Left renal cortex interstitium (tissue), 4 donors: ENCODE results near the gene EDDM3A. TPM values are rescaled to one million over a fixed set of nuclear protein-coding genes. Genes with fewer than 3 reads are reported as not detected.
"Not testable (repeated sequence)": the region's sequence is repeated elsewhere in the genome, so short reads cannot be mapped to it uniquely, and the experiment has no call there.

Experiments
- DNase-seq, 4 donors: peaks; one replicate each; pipeline ENCODE4 v3.0.0-alpha.2; 2013; ENCODE audit warnings: low read depth in 4 of 4, low spot score in 2 of 4, missing footprints in 1 of 4
- polyA plus RNA-seq, 4 donors: library from polyadenylated mRNA; unstranded; fragments of 120-200 nt; gene quantifications; one replicate each; pipeline ENCODE4 v1.2.1, GENCODE V29; 2013; ENCODE audit not compliant: insufficient read length in 4 of 4

Gene EDDM3A, protein sequence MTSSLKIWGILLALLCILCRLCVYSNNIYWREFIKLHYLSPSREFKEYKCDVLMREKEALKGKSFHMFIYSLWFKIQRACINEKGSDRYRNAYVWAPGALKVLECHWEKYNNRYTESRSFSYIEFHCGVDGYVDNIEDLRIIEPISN
- polyA plus RNA-seq = under 1 TPM; 0.19 to 0.43 (median 0.28) TPM

DNA sequence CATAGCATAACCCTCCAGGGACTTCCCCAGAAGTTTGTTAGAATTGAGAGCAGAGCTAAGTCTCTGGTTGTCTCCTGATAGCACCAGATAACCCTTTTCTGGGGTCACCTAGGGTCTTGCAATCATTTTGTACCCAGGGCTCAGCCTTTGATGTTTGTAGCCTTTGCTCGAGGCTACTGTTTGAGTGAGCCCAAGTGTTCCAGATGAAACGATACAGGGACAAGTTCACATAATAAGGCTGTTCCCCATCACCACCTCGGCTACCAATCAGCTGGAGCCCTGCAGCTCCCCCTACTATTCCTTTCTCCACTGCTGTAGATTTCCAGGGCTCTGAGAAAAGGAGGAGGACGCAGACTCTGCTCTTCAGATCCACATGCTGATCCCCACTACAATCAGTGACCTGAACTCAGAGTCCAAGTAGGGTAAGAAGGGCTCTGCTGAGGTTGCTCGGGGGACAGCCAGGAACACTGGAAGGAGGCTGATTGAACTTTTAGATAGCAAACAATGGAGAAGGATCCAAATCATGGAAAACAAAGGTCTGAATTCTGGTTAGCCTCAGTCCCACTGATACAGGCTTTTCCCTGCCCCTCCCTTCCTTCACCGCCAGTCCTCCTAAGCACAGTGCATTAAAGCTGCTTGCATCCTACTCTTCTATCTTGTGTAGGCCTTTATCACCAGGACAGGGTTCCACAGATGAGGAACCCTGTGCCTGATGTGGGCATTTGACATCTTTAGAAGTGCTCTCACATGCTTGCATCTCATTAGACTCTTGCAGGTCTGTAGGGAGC is at the start of gene EDDM3A:
EDDM3A (plus strand) TSS at position 317 of the 788 bp plus-strand sequence. CDS start 1,694 bp downstream, outside the sequence.
- no peak for DNase-seq

DNA sequence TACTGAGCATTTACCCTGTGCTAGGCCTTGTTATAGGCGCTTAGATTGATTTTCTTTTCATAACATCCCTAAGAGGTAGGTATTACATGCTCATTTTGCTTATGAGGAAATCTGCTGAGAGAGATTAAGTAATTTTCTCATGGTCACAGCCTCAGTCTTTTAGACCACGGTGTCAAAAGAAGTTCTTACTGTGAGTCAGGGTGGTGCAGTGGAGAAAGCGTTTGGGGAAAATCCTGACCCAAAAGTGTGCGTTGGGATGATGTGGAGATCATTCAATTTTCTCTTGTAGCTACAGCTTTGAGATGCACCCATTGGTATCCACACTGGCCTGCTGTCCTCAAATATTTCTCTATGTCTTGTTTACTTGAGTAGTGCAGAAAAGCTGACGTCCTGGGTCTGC is 48.9 kb upstream of the EDDM3A start:
- no peak for DNase-seq

DNA sequence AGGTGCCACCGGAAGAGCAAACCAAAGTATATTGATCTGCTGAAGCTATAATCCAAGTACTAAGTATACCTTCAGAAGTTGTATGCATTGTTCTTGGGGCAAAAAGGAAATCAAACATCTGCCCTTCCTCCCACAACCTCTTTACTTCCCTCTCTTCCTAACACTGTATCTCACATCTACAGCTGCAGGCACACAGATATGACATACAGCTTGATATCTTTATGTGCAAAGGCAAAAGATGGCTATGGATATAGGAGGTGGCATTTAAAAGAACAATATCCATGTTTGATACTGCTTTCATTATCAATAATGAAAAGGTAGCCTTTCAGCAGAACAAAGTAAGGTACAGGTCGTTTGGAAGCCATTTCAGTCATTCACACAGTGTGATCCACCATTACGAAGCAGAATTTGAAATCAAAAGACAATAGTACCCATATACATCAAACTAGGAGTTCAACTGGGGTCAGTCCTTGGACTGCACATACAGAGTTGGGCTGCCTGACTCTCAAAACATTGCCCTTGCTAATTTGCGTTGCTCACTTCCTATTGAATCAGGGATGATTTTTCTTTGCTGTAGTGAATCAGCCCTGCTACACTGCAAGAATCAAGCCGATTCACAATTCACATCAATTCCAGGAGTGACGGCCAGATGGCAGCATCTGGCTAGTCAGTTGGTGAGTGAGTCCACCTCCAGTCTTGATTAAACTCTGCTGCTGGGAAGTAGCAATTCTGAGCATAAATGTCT is 48.2 kb upstream of the EDDM3A start:
- peak in 2 of 4 donors; percentile 39 to 65 for DNase-seq

DNA sequence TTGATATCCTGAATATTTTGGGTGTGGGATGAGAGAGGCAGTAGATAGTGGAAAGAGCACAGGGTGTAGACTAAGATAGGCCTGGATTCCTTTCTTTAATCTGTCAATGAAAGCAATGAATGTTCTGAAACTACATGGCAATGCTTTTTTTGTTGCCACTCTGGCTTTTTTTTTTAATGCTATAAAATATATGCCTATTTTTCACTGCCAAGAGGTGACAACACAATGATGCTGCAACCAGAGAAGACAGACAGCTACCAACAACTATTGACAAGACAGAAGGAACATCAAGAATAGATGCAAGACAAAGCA is 47.7 kb upstream of the EDDM3A start:
- no peak for DNase-seq

DNA sequence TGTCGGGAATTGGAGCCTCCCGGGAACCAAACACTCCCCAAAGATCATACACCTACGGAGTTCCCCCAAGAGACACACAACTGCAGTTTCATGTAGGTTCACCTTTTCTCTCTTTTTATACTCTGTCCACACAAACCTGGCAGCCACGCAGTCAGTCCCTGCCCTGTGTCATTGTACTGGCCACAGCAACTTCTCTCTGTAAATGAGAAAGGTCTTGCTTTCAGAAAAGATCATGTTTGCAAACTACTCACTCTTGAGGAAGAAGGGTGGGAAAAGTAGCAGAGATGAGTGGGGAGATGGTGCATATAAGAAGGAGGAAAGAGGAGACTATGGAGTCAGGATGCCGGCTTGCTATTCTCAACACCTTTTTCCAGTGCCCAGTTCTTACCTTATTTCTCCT is 46.8 kb upstream of the EDDM3A start:
- no peak for DNase-seq

DNA sequence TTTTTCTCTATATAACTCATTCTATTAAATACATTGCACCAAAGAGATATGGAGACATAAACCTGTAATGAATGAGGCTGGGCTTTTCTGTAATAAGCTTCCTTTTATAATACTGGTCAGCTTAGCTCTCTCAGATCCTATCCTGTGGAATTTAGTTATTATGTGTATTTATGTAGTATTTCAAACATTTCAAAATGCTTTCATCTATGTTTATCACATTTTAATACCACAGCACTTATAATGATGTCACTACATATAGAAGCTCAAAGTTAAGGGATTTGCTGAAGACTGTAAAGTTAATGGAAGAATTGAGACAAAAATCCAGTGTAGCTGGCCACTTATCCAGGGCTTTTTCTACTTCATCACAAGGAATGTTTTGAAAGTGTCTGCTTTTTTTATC is 45.8 kb upstream of the EDDM3A start:
- DNase-seq = no peak

DNA sequence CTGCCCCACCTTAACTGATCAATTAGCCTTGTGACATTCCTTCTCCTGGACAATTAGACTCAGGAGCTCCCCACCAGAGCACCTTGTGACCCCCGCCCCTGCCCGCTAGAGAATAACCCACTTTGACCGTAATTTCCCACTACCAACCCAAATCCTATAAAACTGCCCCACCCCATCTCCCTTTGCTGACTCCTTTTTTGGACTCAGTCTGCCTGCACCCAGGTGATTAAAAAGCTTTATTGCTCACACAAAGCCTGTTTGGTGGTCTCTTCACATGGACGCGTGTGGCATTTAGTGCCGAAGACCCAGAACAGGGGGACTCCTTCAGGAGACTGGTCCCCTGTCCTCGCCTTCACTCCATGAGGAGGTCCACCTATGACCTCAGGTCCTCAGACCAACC is 44.7 kb upstream of the EDDM3A start:
- not testable (repeated sequence) for DNase-seq

DNA sequence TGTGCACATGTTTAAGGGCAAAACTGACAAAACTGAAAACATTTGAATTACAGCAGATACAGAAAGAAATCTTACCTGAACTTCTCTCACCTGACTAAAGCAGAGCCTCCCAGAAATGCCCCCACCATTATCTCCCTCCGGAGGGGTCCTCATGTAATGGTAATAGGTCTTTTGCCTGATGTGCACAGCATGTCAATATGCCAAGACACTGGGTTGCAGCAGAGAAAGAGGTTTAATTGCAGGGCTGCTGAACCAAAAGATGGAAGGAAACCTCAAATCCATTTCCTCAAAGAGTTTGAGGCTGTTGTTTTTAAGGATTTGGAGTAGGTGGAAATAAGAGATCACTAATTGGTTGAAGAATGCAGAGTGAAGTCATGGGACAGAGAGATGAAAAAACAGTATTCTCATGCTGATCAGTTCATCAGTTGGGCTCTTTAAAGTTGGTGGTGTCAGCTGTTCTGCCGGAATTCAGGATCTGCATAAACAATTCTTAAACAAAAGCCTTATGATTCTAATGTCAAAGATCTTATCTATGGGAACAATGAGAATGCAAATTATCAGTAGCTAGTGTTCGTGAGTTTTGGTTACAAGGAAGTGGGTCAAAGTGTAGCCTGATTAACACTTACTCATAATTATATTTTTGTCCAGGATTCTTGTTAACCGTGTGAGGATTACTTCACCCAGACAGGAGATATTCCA is 38.9 kb upstream of the EDDM3A start:
- no peak for DNase-seq

DNA sequence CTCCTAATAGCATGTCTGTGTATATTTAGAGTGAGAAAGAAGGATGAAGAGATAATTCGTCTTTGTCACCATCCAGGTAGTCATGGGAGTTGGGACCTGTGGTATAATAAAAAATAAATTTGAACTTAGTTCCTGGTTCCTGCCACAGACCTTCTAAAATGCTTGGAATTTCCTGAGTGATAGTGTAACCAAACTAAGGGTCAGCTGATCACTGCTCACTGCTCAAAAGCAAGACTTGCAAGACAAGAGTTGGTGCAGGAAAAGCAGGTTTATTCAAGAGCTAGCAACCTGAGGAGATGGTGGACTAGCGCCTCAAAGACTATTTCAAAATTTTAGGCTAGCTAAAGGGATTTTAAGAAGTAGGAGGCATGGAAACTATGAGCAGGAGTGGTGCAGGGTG is 38.1 kb upstream of the EDDM3A start:
- no peak for DNase-seq

DNA sequence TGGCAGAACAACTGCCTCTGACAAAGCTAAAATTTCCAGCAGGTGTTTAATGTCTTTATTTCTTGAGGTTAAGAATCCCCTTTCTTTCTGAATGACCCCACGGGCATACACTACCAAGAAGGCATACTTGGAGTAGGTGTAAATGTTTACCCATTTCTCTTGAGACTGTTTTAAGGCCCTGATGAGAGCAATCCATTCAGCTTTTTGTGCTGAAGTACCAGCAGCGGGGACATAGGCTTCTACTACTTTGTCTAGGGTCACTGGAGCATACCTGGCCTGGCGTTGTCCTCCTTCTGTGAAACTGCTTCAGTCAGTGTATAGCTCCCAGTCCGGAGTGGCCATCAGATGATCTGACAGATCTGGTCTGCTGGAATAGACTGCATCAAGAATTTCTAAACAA is 34.4 kb upstream of the EDDM3A start:
- DNase-seq = no peak

DNA sequence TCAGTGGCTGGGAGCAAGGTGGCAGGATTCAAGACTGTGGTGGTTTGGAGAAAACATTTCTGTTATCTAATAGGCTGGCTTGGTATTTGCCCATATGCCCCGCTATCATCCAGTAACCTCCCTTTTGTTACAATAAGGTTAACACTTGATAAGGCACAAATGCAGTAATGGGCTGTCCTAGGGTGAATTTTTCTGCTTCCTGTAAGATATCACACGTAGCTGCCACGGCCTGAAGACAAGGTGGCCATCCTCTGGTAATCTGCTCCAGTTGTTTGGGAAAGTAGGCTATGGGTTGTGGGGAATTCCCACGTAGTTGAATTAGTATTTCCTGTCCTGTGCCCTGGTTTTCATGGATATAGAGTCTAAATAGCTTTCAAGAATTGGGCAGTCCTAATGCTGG is 34.0 kb upstream of the EDDM3A start:
- DNase-seq = no peak

DNA sequence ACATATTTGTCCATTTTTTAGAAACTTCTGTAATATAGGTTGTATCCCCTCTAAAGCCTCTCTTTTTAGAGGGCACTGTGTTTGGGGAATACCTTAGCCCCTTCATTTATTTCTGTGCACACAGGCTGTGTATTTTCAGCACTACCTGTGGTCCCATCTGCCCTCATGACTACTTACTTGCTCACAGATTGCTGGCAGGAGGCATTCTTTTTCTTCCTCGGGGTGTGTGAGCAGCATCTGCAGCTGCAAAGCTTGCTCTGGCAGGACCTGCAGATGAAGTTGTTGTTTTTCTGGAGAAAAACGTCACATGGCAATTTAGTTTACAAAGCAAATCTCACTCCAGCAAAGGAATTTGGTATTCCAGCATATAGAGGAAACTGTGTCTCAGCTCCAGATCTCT is 32.8 kb upstream of the EDDM3A start:
- no peak for DNase-seq

DNA sequence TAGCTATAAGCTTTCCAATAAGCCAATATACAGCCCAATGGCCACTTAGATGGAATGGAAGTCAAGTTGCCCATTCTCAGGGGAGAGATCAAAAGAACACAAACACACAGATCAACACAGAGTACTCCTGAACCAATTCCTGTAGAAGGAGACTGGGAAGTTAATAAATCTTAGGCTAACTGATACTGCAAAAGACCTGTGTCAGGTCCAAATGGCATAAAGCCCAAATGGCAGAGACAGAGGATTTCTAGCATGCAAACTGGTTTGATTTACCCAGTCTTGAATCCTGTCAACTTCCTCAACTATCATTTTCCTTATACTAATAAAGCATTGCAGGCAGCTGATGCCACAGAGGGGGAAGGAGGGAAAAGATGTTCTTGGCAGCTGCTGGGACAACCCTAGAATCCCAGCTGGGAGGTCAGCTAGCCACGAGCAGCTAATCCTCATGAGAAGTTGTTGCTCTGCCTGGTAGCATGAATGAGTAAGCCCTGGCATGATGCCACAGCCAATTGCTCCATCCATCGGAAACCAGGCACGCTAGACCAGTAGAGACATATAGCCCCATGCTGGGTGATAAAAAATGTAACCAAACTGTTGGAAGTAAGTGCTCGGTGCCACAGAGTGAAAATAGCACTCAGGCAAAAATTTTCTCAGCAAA is 31.0 kb upstream of the EDDM3A start:
- DNase-seq = no peak

DNA sequence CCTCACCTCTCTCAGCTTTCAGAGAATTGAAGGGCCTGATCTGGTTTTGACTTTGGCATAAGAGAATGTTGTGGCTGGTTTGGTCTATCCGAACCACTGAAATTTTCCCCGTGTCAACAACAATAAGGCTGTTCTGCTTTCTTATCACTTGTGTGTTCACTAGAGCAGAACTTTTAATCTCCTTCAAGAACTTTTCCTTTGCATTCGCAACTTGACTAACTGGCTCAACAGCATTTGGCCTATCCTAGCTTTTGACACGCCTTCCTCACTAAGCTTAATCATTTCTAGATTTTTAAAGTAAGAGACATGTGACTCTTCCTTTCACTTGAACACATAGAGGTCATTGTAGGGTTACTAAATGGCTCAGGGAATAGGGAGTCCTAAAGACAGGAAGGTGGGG is 25.9 kb upstream of the EDDM3A start:
- DNase-seq = peak in 2 of 4 donors; percentile 24 to 50

DNA sequence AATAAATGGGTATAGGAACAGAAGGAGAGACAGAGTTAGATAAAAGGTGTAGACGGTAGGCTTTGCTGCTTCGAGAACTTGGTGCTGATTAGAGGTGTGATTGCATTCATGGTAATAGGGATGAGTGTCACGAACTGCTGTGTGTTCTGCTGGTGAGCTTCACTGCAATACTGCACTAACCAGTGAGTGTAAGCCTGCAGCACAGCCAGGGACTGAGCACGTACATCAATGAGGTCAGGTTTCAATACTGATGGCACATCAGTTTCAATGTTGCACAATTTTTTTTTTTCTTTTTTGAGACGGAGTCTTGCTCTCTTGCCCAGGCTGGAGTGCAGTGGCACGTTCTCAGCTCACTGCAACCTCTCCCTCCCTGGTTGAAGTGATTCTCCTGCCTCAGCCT is 24.9 kb upstream of the EDDM3A start:
- DNase-seq = no peak

DNA sequence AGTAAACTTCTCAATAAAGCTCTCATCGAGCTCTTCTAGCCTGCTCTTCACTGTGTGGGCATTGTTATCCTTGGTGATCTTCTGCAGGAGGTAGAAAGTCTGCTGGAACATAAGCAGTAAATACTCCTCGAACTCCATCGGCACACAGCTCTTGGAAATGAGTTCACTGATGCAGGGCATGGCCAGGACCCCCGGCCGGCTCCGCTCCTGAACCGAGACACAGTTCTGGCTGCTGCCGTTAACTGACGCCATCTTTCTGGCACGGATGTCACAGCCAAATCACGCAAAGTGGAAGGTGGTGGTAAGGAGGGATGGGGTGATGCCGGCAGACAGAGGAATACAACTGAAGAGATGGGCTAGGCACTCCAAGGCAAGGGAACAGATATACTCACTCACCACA is 23.7 kb upstream of the EDDM3A start:
- no peak for DNase-seq

DNA sequence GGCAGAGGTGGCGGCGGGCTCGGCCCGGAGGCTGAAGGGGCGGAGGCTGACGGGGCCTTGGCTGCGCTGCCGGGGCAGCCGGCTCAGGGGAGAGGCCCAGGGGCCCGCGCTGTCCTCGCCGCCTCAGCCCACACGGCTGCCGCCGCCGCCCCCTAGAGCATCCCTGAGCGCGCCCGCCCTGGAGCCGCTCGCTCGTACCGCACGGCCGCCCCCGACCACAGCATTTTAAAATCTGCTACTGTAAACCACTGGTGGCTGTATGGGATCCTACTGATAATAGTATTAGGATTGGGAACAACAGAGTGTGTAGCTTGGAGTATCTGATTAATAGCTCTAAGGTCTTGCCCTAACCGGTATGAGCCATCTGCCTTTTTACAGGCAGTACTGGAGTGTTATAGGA is 22.2 kb upstream of the EDDM3A start:
- DNase-seq = no peak

DNA sequence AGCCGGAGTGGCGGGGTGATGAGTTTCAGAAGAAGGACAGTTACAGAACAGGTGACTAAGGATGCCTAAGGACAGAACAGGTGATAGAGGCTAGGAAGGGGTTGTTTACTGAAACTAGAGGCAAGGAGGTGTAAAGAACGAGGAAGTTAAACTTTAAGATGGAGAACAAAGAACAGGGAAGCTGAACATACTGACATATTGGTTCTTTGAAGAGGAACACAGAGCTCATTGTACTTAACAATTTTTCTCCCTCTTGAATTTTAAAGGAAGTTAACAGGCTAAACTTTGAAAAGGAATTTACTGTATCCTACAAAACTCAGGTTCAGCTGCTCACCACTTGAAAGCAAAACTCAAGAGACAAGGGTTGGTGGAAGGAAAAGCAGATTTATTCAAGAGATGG is 19.6 kb upstream of the EDDM3A start:
- not testable (repeated sequence) for DNase-seq

DNA sequence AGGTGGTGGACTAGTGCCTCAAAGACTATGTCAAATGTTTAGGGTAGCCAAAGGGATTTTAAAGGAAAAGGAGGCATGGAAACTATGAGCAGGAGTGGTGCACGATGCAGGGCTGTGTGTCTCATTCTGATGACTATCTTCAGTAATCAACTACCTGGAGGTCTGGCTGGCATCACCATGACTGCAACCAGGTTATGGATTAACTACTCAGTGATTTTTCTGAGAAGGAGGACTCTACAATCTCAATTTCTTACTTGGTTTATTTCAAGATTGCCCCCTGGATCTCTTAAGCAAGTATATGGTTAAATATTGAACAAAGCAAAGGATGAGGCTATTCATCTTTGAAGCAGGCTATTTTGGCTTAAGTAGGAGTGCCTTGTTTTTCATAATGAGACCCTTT is 19.2 kb upstream of the EDDM3A start:
- DNase-seq = no peak

DNA sequence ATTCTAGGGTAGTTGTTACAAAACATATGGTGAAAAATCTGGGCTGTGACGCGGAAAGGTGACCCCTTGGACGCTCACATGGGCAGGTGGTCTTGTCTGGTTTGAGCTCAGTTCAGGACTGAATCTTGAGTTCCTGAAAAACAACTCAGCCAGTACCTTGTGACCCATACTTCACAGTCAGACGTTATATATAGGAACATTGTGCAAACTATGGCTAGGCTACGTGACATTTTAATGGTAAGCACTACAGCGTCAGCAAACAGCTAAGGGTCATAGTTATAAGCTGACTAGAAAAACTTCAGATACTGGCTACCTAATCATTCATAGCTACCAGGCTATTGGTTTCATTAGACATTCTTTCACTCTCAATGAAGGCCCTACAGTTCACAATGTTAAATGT is 14.8 kb upstream of the EDDM3A start:
- no peak for DNase-seq

DNA sequence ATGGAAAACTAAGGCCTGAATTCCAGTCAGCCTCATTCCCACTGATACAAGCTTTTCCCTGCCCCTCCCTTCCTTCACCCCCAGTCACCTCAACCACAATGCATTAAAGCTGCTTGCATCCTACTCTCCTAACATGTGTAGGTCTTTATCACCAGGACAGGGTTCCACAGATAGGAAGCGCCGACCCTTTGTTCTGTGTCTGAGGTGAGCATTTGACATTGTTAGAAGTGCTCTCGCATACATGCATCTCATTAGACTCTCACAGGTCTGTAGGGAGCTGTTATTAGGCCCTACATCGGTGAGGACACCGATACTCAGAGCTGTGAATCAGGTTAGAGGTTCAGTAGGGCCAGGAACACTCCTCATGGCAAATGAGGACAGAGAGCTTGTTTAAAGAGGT is 13.2 kb upstream of the EDDM3A start:
- no peak for DNase-seq
